Measurements from ENCODE around the gene ZNRF3.
"Not testable (repeated sequence)": the region's sequence is repeated elsewhere in the genome, so short reads cannot be mapped to it uniquely, and the experiment has no call there.

ZNRF3 gene

DNA sequence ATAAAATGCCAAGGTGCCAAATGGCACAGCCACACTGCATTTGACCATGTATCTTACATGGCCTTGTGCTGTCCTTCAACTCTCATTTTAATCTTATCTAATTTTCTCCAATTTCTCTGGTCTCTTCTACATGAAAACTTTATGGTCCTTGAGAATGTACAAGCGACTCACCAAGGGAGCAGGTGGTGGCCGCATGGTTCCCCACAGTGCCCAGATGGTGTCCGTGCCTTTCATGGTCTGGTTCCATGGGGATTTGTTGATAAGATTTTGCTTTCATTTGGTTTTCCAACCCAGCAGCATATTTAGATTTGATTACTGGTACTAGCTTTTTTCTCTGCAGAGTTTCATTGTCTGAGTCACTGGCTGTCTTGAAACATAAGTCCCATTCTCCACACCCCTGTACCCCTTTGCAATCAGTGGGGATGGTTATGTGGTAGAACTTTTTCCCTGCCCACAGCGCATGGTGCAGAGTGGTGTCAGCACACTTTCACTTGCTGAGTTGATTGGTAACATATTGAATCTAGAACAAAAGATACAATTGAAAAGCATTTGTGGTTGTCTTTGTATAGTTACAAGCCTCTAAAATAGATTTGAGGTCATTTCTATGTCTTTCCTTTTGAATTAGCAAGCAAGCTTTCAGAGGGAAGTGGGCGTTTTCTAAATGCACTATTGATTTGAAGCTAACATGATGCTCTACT is 24.1 kb downstream of the ZNRF3 start:
- DNase-seq (ENCODE audit: insufficient read length, low spot score) (no peak), FAIRE-seq (no peak)
- TF ChIP-seq POLR2A (IDR thresholded peaks at IDR 0.05; ENCODE audit: low read depth, low read length): no peak

DNA sequence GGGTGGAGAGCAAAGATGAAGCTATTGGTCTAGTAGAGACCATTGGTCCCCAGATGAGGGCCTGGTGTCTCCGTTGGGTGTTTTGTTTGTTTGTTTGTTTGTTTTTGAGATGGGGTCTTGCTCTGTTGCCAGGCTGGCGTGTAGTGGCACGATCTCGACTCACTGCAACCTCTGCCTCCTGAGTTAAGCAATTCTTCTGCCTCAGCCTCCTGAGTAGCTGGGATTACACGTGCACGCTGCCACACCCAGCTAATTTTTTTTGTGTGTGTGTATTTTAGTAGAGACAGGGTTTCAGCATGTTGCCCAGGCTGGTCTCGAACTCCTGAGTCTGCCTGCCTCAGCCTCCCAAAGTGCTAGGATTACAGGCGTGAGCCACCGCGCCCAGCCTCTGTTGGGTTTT is 25.4 kb downstream of the ZNRF3 start:
- DNase-seq (ENCODE audit: insufficient read length, low spot score); FAIRE-seq: not testable (repeated sequence)

DNA sequence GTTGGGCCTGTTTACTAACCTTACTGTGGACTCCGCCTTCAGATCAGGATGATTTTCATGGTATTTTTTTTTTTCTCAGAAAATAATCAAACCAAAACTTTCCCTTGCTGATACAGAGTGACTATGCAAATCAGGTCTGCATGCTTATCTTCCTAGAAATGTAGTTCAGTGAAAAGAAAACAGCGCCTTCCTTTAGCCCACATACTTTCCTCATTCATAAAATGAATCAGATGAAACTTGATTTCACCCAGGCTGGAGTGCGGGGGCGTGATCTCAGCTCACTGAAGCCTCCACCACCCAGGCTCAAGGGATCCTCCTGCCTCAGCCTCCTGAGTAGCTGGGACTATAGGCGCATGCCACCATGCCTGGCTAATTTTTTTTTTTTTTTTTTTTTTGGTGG is 26.0 kb downstream of the ZNRF3 start:
- no peak for DNase-seq (ENCODE audit: insufficient read length, low spot score)
- no peak for TF ChIP-seq POLR2A (IDR thresholded peaks at IDR 0.05; ENCODE audit: low read depth, low read length)
- no peak for FAIRE-seq

DNA sequence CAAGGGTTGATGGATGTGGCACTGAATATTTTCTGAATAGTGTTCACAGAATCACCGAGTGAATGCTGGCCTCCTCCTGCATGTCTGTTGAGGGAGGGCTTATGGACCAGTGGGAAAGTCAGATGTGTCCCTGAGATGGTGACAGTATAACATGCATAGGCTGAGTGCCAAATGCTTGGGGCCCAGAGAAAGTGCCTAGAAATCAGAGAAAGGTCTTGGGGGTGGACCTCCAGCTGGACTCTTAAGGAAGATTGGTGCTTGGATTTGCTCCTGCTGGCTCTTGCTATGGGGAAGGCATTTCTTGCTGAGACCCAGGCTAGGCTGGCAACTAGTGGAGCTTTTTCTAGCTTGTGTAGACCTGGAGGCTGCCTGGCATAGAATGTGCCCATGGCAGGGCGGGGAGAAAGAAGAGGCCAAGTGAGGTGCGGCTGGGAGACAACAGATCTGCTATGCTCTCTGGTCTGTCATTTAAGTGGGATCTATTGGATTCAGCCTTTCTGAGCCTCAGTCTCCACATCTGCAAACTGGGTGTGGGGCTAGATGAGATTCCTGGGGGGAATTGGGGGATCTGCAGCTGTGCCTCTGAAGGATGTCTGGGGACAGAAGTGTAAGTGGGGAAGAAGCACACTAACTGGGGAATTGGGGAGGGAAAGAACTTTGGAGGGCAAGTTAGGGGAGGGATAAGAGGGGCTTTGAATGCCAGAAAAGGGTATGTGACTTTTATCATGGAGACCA is 27.4 kb downstream of the ZNRF3 start:
- no peak for FAIRE-seq
- no peak for DNase-seq (ENCODE audit: insufficient read length, low spot score)
- TF ChIP-seq POLR2A (IDR thresholded peaks at IDR 0.05; ENCODE audit: low read depth, low read length): no peak

DNA sequence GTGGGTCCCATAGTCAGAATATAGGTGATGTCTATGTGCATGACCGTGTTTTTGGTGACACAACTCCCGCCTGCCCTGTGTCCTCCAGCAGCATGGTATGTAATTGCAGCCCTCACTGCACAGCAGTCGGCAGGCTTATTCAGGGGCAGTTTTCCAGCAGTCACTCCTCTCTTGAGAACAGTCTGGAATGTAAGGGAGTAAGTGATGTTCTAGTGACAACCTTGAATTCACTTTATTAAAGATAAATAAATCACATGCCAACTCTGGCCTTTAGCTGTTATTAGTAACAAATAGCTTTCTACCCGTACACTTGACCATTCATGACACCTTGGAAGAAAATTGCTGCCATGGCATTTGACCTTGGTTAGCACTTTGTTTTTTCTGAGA is 27.9 kb downstream of the ZNRF3 start:
- no peak for TF ChIP-seq POLR2A (IDR thresholded peaks at IDR 0.05; ENCODE audit: low read depth, low read length)
- FAIRE-seq (no peak), DNase-seq (ENCODE audit: insufficient read length, low spot score) (no peak)

DNA sequence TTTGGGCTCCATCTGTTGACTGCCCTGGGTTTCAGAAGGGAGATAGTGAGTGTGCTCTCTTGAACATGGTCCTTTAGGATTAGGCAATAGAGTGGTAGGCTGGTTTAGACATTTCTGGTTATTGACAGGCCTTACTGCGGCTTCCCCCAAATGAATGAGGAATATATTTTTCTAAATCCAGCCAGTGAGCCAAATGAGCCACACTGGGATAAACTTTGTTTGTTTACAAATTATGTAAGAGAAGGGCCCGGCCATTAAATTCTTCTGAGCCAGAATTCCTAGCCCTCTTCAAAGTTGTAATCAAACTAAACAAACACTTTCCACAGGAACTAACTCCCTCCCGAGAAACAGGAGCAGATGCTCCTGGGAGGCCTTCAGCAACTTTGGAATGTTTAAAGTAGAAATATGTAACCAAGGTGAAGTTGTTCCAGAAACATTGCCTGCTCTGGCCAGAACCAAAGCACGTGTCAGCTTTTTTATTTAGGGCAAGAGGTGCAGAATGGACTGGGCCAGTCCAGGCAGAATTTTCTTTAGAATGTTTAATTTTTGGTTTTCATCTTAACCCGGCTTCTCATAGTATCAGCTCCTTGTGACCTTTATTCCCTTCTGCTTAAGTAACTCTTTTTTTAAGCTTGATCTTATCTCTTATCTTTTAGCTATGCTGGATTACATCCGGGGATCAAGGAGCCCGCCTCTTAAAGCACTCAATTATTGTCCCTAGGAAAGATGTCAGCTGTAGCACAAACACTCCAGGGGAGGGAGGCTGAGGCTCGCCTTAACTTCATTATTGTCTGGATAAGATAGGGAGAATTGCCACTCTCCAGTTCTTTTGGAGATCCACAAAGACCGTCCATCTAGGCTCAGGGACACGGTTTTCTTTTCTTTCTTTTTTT is 28.7 kb downstream of the ZNRF3 start:
- no peak for DNase-seq (ENCODE audit: insufficient read length, low spot score)
- TF ChIP-seq POLR2A (IDR thresholded peaks at IDR 0.05; ENCODE audit: low read depth, low read length): no peak

DNA sequence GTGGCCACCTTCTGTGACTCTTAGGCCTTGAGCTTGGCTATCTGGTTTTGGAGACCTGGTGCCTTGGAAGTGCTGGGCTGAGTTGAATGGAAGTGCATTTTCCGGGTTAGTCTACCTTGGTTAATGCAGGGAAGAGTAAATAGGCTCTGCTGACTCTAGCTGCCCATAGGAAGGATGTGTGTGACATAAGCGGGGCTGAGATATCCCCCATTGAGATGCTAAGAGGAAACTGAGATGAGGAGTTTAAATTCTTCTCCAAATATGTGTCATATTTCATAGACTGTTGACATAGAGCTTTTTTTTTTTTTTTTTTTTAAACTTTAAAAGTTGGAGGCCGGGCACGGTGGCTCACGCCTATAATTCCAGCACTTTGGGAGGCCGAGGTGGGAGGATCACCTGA is 30.8 kb downstream of the ZNRF3 start:
- no peak for DNase-seq (ENCODE audit: insufficient read length, low spot score)
- TF ChIP-seq POLR2A (IDR thresholded peaks at IDR 0.05; ENCODE audit: low read depth, low read length): no peak
- no peak for FAIRE-seq

More for the DNA sequence above, 28.7 kb downstream of the ZNRF3 start:
- FAIRE-seq: no peak

DNA sequence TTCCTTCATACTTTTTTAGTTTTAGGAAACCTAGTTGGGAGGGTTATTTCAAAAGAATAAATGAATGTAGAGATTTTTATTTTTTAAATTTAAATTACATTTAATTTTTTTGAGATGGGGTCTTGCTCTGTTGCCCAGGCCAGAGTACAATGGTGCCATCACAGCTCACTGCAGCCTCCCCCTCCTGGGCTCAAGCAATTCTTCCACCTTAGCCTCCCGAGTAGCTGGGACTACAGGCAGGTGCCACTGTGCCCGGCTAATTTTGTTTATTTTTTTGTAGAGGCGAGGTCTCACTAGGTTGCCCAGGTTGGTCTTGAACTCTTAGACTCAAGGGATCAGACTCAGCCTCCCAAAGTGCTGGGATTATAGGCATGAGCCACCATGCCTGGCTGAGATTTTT is 32.6 kb downstream of the ZNRF3 start:
- DNase-seq (ENCODE audit: insufficient read length, low spot score) (no peak), FAIRE-seq (no peak)
- no peak for TF ChIP-seq POLR2A (IDR thresholded peaks at IDR 0.05; ENCODE audit: low read depth, low read length)

DNA sequence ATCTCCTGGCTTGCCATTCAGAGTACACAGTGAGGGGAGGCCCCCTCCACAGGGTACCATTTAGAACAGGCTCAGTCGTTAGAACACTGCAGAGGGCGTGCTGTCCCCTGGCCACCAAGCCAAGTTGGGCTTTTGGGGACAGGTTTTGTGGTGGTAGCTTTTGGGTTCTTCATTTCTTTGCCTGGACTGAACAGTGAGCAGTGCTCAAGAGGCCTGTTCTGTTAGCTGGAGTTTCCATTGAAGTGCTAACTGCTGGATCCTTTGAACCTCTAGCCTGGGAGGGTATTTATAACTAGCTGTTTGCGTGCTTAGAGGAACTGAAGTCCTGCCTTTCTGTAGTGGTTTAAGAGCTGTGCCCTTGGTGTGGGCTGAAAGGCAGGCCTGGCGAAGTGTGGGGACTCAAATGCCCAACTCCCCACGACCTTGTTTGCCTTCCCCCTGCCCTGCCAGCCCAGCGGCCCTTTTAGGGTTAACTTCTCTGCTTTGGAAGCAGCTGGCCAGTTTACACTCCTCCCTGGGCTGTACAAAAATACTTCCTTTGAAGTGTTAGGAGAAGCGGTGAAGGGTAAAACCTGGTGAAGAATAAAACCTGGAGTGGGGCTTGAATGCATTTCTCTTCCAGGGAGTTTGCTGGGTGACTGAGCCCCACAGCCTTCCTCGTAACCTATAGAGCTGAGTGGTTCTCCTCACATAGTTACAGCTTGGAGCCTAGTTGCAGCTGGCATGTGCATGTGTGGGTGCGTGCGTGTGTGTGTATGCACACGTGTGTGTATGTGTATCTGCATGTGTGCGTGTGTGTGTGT is 34.6 kb downstream of the ZNRF3 start:
- TF ChIP-seq POLR2A (IDR thresholded peaks at IDR 0.05; ENCODE audit: low read depth, low read length): no peak
- FAIRE-seq: no peak
- DNase-seq (ENCODE audit: insufficient read length, low spot score): peak; percentile 5

DNA sequence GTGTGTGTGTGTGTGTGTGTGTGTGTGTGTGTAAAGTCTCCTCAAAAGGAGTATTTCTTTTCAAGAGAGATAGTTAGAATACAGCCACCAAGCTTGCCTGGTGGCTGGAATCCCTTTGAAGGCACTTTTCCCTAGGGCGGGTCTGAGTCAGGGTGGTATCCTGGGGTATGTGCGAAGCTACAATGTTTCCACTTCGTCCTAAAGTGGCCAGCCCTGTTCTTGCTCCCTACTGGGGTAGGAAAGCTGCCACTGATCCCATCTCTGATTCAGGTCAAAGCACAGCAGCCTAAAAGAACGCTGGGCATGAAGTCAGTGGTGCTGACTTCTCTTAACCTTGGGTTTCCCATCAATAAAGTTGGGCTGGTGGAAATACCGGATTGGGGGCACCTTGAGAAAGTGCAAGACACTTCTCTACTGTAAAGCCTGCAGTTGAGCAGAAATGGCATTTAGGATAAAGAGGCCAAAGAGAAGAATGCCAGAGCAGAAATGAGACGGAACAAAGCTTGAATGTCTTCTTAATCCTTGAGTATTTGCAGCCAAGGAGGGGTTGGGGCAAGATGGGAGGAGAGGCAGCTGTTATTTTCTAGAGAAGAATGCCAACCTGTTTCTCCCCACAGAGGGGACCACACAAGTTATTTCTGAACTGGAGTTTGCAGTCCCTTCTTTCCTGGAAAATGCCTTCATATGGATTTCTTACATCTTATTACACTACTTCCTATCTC is 35.3 kb downstream of the ZNRF3 start:
- no peak for TF ChIP-seq POLR2A (IDR thresholded peaks at IDR 0.05; ENCODE audit: low read depth, low read length)
- DNase-seq (ENCODE audit: insufficient read length, low spot score) (no peak), FAIRE-seq (no peak)

DNA sequence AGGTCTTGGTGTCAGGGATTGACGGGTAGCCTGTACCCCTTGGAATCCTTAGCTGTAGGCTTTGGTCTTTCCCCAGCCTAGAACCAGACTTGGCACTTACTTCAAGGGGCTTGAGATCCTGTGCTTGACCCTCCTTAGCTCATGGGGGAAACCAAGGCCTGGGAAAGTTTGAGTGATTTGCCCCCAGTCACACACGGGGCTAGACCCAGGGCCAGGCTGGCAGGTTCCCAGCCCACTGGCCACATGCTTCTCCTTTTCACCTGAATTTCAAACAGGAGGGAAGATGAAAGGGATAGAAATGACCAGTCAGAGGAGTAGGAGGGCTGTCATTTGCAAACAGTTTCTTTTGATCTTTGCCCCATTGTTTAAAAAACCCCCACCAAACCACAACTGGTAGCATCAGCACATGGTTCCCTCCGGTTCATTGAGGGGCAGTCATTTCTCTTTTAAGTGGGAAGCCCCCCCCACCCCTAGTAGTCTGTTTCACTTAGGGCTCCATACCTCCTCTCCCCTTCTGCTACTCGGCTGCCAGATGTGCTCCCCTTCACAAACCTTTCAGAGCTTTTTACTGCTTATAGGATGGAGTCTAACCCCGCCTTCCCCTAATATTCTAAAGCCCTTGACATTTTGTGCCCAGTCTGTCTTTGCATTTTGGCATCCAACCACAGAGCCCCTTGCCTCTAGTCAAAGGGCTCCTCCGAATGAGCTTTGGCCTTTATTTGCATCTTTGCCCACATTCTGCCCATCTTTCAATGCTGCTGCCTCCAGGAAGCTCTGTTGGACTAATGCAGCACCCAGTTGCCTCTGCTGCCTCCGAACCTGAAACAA is 37.6 kb downstream of the ZNRF3 start:
- no peak for FAIRE-seq
- DNase-seq (ENCODE audit: insufficient read length, low spot score): no peak
- TF ChIP-seq POLR2A (IDR thresholded peaks at IDR 0.05; ENCODE audit: low read depth, low read length): no peak

DNA sequence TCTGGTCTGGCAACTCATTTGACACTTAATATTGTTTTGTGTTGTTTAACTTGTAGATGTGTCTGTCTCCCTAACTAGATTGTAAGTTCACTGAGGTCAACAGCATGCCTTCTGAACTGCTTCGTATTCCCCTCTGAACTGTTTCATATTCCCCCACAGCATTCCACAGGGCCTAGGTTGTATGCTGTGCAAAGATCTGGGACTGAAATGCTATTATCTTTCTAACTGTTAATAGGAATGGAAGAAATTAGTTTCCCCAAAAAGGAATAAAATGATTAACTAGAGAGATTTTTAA is 38.2 kb downstream of the ZNRF3 start:
- DNase-seq (ENCODE audit: insufficient read length, low spot score): no peak
- no peak for TF ChIP-seq POLR2A (IDR thresholded peaks at IDR 0.05; ENCODE audit: low read depth, low read length)
- no peak for FAIRE-seq
